Measurements from ENCODE around the gene SERPINB10.

SERPINB10 gene

DNA sequence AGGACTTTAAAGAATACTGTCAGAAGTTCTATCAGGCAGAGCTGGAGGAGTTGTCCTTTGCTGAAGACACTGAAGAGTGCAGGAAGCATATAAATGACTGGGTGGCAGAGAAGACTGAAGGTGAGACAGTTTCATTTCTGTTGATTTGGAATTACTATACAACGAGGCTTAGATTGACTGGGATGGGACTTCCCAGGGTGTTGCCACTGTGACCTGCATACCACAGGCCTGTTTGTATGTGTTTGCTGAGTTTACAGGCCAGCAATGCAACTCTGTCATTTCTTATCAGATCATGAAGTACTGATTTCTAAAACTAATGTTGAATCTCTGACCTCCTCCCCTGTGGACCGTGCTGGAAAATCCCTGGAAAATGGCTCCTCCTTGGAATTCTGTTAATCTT lies 74.0 kb downstream of the SERPINB10 start (continued):
- TF ChIP-seq, protein P1, sequence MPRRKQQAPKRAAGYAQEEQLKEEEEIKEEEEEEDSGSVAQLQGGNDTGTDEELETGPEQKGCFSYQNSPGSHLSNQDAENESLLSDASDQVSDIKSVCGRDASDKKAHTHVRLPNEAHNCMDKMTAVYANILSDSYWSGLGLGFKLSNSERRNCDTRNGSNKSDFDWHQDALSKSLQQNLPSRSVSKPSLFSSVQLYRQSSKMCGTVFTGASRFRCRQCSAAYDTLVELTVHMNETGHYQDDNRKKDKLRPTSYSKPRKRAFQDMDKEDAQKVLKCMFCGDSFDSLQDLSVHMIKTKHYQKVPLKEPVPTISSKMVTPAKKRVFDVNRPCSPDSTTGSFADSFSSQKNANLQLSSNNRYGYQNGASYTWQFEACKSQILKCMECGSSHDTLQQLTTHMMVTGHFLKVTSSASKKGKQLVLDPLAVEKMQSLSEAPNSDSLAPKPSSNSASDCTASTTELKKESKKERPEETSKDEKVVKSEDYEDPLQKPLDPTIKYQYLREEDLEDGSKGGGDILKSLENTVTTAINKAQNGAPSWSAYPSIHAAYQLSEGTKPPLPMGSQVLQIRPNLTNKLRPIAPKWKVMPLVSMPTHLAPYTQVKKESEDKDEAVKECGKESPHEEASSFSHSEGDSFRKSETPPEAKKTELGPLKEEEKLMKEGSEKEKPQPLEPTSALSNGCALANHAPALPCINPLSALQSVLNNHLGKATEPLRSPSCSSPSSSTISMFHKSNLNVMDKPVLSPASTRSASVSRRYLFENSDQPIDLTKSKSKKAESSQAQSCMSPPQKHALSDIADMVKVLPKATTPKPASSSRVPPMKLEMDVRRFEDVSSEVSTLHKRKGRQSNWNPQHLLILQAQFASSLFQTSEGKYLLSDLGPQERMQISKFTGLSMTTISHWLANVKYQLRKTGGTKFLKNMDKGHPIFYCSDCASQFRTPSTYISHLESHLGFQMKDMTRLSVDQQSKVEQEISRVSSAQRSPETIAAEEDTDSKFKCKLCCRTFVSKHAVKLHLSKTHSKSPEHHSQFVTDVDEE (CRISPR knock-in tag; IDR thresholded peaks at IDR 0.05), result no peak
- TF ChIP-seq, protein P2, sequence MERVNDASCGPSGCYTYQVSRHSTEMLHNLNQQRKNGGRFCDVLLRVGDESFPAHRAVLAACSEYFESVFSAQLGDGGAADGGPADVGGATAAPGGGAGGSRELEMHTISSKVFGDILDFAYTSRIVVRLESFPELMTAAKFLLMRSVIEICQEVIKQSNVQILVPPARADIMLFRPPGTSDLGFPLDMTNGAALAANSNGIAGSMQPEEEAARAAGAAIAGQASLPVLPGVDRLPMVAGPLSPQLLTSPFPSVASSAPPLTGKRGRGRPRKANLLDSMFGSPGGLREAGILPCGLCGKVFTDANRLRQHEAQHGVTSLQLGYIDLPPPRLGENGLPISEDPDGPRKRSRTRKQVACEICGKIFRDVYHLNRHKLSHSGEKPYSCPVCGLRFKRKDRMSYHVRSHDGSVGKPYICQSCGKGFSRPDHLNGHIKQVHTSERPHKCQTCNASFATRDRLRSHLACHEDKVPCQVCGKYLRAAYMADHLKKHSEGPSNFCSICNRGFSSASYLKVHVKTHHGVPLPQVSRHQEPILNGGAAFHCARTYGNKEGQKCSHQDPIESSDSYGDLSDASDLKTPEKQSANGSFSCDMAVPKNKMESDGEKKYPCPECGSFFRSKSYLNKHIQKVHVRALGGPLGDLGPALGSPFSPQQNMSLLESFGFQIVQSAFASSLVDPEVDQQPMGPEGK (CRISPR knock-in tag; IDR thresholded peaks at IDR 0.05; ENCODE audit: borderline replicate concordance), result no peak
- TF ChIP-seq ZFP30 (CRISPR knock-in tag; IDR thresholded peaks at IDR 0.05), result no peak

DNA sequence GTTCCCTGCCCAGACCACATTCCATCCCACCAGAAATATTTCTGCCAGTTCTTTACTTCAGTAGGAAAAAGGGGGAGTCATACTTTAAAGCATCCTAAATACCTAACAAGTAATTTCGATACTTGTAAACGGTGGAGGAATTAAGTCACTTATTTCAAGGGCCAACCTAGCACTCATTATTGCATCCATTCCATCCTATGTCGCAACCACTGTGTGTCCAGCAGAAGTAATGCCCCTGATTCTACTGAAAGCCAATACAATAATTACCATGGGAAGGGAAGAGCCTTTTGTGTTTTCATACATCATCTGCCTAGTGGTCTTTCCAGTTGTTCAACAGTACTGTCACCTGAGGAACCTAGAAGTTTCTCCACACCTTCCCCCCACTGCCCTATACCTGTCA lies 74.6 kb downstream of the SERPINB10 start:
- ATAC-seq, result no peak
- no peak for TF ChIP-seq TOX (CRISPR knock-in tag; IDR thresholded peaks at IDR 0.05; ENCODE audit: borderline replicate concordance)
- TF ChIP-seq ZFP30 (CRISPR knock-in tag; IDR thresholded peaks at IDR 0.05), result no peak
- no peak for TF ChIP-seq BACH2 (CRISPR knock-in tag; IDR thresholded peaks at IDR 0.05; ENCODE audit: borderline replicate concordance)
- TF ChIP-seq ESRRG (CRISPR knock-in tag; IDR thresholded peaks at IDR 0.05), result no peak
- TF ChIP-seq ZC3H10 (CRISPR knock-in tag; IDR thresholded peaks at IDR 0.05), result no peak
- TF ChIP-seq, protein P2 (CRISPR knock-in tag; IDR thresholded peaks at IDR 0.05; ENCODE audit: borderline replicate concordance), result no peak
- TF ChIP-seq GLIS3 (CRISPR knock-in tag; IDR thresholded peaks at IDR 0.05), result no peak
- no peak for TF ChIP-seq OSR1 (CRISPR knock-in tag; IDR thresholded peaks at IDR 0.05)
- TF ChIP-seq, protein P3, sequence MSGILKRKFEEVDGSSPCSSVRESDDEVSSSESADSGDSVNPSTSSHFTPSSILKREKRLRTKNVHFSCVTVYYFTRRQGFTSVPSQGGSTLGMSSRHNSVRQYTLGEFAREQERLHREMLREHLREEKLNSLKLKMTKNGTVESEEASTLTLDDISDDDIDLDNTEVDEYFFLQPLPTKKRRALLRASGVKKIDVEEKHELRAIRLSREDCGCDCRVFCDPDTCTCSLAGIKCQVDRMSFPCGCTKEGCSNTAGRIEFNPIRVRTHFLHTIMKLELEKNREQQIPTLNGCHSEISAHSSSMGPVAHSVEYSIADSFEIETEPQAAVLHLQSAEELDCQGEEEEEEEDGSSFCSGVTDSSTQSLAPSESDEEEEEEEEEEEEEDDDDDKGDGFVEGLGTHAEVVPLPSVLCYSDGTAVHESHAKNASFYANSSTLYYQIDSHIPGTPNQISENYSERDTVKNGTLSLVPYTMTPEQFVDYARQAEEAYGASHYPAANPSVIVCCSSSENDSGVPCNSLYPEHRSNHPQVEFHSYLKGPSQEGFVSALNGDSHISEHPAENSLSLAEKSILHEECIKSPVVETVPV (CRISPR knock-in tag; IDR thresholded peaks at IDR 0.05), result no peak
- no peak for TF ChIP-seq PPARA (CRISPR knock-in tag; IDR thresholded peaks at IDR 0.05; ENCODE audit: borderline replicate concordance)
- TF ChIP-seq ARNTL (CRISPR knock-in tag; IDR thresholded peaks at IDR 0.05; ENCODE audit: borderline replicate concordance, low read depth), result no peak
- no peak for TF ChIP-seq ZFP3 (CRISPR knock-in tag; IDR thresholded peaks at IDR 0.05)

All from SK-N-SH treated with all-trans-retinoic acid at 6 μM for 48 hours (cell line).